Neural progenitor cell (in vitro differentiated cells): Measurements from ENCODE around the gene SRRD. TPM values are rescaled to one million over a fixed set of nuclear protein-coding genes. Genes with fewer than 3 reads are reported as not detected.

Source experiments
- DNase-seq: peaks from one replicate; pipeline ENCODE4 v3.0.0-alpha.2; 2016; ENCODE audit warnings: low spot score
- H2AFZ ChIP-seq: fragments of 200-600 bp; sonication (generic); replicated peaks from 2 replicates; pipeline ENCODE4 v1.6.1; 2016; ENCODE audit warnings: antibody characterized with exemption
- H3F3A ChIP-seq: fragments of 200-600 bp; sonication (generic); 2 replicates; pipeline ENCODE4 v1.6.1; 2016; ENCODE audit warnings: antibody characterized with exemption, low read depth
- H3K27ac ChIP-seq: fragments of 200-600 bp; sonication (generic); 2 replicates; pipeline ENCODE4 v1.5.1; 2016; ENCODE audit warnings: mild to moderate bottlenecking
- H3K27me3 ChIP-seq: fragments of 200-600 bp; sonication (generic); 2 replicates; pipeline ENCODE4 v1.6.1; 2016; ENCODE audit warnings: mild to moderate bottlenecking, moderate library complexity
- H3K36me3 ChIP-seq: fragments of 200-600 bp; sonication (generic); 2 replicates; pipeline ENCODE4 v1.5.1; 2016
- H3K4me1 ChIP-seq: fragments of 200-600 bp; sonication (generic); 2 replicates; pipeline ENCODE4 v1.6.1; 2016; ENCODE audit warnings: mixed run types
- H3K4me2 ChIP-seq: fragments of 200-600 bp; sonication (generic); 2 replicates; pipeline ENCODE4 v1.6.1; 2016
- H3K4me3 ChIP-seq: fragments of 200-600 bp; sonication (generic); 2 replicates; pipeline ENCODE4 v1.5.1; 2016
- H3K79me2 ChIP-seq: fragments of 200-600 bp; sonication (generic); 2 replicates; pipeline ENCODE4 v1.6.1; 2016; ENCODE audit warnings: low read depth
- H3K9ac ChIP-seq: fragments of 200-600 bp; sonication (generic); 2 replicates; pipeline ENCODE4 v1.6.1; 2016
- H3K9me3 ChIP-seq: fragments of 200-600 bp; sonication (generic); 2 replicates; pipeline ENCODE4 v1.5.1; 2016; ENCODE audit warnings: low read depth
- H4K20me1 ChIP-seq: fragments of 200-600 bp; sonication (generic); 2 replicates; pipeline ENCODE4 v1.6.1; 2016; ENCODE audit warnings: low read depth
- H3K27ac Mint-ChIP-seq: 3 replicates; pipeline ENCODE4 v1.8.0; 2021; ENCODE audit warnings: mixed read lengths
- H3K27me3 Mint-ChIP-seq: 2 replicates; pipeline ENCODE4 v1.8.0; 2022; ENCODE audit warnings: low read depth, mild to moderate bottlenecking, inconsistent platforms, moderate library complexity, mixed read lengths; ENCODE audit not compliant: insufficient read depth
- H3K36me3 Mint-ChIP-seq: 3 replicates; pipeline ENCODE4 v1.8.0; 2021; ENCODE audit warnings: mixed read lengths
- H3K4me1 Mint-ChIP-seq: 3 replicates; pipeline ENCODE4 v1.8.0; 2021; ENCODE audit warnings: mixed read lengths
- H3K4me3 Mint-ChIP-seq: 3 replicates; pipeline ENCODE4 v1.8.0; 2021; ENCODE audit warnings: mild to moderate bottlenecking, moderate library complexity, mixed read lengths
- H3K9me3 Mint-ChIP-seq: 3 replicates; pipeline ENCODE4 v1.8.0; 2020; ENCODE audit warnings: mixed read lengths
- EZH2 ChIP-seq: fragments of 200-600 bp; sonication (generic); IDR thresholded peaks from 2 replicates; pipeline ENCODE4 v1.6.1; 2017; ENCODE audit warnings: antibody characterized with exemption, mild to moderate bottlenecking, moderate library complexity
- EZH2phosphoT487 ChIP-seq: fragments of 200-600 bp; sonication (generic); IDR thresholded peaks from 2 replicates; pipeline ENCODE4 v1.6.1; 2017; ENCODE audit warnings: antibody characterized with exemption
- total RNA-seq: library from RNA; depleted of rRNA; stranded (reverse); fragments of >200 nt; gene quantifications from 2 replicates; pipeline ENCODE4 v1.2.3, GENCODE V29; 2015; ENCODE audit warnings: low replicate concordance
- TF ChIP-seq, protein P1 (sequence below): fragments of 200-600 bp; sonication (generic); IDR thresholded peaks from 2 replicates; pipeline ENCODE4 v1.5.1; 2017; ENCODE audit warnings: antibody characterized with exemption, mild to moderate bottlenecking

Gene SRRD
- total RNA-seq, 1 donor from 2014 or later, result 36.0 TPM

GRCh38 chr22:26443901-26444690 is 39.6 kb upstream of the SRRD start:
- Histone ChIP-seq H3K9me3 (no peaks in the 10 kb centered on the region), H3K27ac (no peak overlapping the region), H3K4me1 (no peaks in the 10 kb centered on the region), H3K27me3 (no peaks in the 10 kb centered on the region), H2AFZ (no peak overlapping the region), H3K36me3 (no peaks in the 10 kb centered on the region), H3K4me2 (no peak overlapping the region), H3K4me3 (no peak overlapping the region), H3K79me2 (no peaks in the 10 kb centered on the region), H3F3A (no peaks in the 10 kb centered on the region), H3K9ac (no peak overlapping the region), H4K20me1 (peaks cover under 1% of the 10 kb centered on the region)
- Mint-ChIP-seq H3K36me3 (peaks cover 5% of the 10 kb centered on the region), H3K4me3 (no peak overlapping the region), H3K4me1 (peaks cover 2% of the 10 kb centered on the region), H3K27ac (no peak overlapping the region), H3K27me3 (peaks cover 2% of the 10 kb centered on the region), H3K9me3 (no peaks in the 10 kb centered on the region)
- no peak for TF ChIP-seq EZH2phosphoT487
- no peak for TF ChIP-seq EZH2
- TF ChIP-seq, protein P1, sequence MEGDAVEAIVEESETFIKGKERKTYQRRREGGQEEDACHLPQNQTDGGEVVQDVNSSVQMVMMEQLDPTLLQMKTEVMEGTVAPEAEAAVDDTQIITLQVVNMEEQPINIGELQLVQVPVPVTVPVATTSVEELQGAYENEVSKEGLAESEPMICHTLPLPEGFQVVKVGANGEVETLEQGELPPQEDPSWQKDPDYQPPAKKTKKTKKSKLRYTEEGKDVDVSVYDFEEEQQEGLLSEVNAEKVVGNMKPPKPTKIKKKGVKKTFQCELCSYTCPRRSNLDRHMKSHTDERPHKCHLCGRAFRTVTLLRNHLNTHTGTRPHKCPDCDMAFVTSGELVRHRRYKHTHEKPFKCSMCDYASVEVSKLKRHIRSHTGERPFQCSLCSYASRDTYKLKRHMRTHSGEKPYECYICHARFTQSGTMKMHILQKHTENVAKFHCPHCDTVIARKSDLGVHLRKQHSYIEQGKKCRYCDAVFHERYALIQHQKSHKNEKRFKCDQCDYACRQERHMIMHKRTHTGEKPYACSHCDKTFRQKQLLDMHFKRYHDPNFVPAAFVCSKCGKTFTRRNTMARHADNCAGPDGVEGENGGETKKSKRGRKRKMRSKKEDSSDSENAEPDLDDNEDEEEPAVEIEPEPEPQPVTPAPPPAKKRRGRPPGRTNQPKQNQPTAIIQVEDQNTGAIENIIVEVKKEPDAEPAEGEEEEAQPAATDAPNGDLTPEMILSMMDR, result no peak
- no peak for DNase-seq

DNA sequence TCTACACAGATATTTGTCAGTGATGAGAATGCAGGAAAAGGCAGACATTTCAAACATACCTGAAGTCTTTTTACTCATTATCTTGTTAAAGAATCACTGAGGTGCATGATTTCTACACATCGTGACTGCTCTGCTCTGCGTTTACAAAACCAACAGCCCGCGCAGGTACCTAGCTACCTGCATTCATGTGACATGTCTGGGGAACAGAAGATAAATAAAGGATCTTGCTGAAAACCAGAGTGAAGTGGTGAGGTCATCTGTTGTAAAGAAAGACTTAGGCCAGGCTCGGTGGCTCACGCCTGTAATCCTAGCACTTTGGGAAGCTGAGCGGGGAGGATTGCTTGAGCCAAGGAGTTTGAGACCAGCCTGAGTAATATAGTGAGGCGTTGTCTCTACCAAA is 38.9 kb upstream of the SRRD start:
- no peak overlapping the region for H2AFZ ChIP-seq
- Mint-ChIP-seq H3K27me3 (peaks cover 2% of the 10 kb centered on the region), H3K9me3 (no peaks in the 10 kb centered on the region), H3K4me1 (peaks cover 6% of the 10 kb centered on the region), H3K4me3 (no peak overlapping the region), H3K27ac (no peak overlapping the region), H3K36me3 (peaks cover 5% of the 10 kb centered on the region)
- H3K9ac ChIP-seq, result no peak overlapping the region
- H4K20me1 ChIP-seq, result no peaks in the 10 kb centered on the region
- H3K4me1 ChIP-seq, result no peaks in the 10 kb centered on the region
- H3K9me3 ChIP-seq, result no peaks in the 10 kb centered on the region
- H3K27me3 ChIP-seq, result no peaks in the 10 kb centered on the region
- no peak overlapping the region for H3K4me2 ChIP-seq
- H3K36me3 ChIP-seq, result no peaks in the 10 kb centered on the region
- no peaks in the 10 kb centered on the region for H3K79me2 ChIP-seq
- no peak overlapping the region for H3K4me3 ChIP-seq
- no peak overlapping the region for H3K27ac ChIP-seq
- DNase-seq, result no peak
- TF ChIP-seq EZH2phosphoT487 (no peak), EZH2 (no peak)
- TF ChIP-seq, protein P1, result no peak
- H3F3A ChIP-seq, result no peaks in the 10 kb centered on the region

DNA sequence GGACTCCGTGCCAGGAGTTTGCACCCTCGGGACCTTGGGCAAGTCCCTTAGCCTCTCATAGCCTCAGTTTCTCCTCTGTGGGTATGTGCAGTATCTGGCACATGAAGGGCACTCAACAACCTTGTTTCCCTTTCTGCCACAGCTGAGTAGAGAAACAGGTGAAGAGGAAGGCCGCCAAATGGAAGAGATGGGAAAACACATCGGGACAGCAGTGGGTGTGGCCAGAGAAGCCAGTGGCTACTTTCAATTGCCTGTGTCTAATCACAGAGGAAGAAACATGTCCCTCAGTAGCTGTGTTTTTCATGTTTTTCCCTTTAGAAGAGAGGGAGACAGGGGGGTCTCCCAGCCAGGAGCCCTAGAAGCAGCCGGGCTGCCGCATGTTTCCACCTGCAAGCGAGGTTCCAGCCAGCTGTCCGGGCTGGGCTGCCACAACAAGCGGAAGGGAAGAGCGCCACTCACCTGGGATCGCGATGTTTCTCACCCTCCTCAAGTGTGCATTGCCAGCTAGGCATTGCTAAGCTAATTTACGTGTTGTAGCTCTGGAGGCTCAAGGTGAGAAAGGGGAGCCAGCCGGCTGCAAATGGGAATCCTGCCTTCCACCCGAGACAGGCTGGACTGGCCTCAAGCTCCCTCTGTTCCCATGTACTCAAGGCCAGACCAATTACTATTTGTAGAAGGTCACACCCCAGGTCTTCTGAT is 38.0 kb upstream of the SRRD start:
- H3K27ac Mint-ChIP-seq, result no peak overlapping the region
- H3K9ac ChIP-seq, result no peak overlapping the region
- no peaks in the 10 kb centered on the region for H3K9me3 ChIP-seq
- peaks cover 11% of the 10 kb centered on the region for H3K36me3 Mint-ChIP-seq
- H2AFZ ChIP-seq, result no peak overlapping the region
- H3K4me3 Mint-ChIP-seq, result no peak overlapping the region
- no peak for DNase-seq
- no peaks in the 10 kb centered on the region for H3K79me2 ChIP-seq
- H3K36me3 ChIP-seq, result no peaks in the 10 kb centered on the region
- no peak overlapping the region for H3K27ac ChIP-seq
- peaks cover 12% of the 10 kb centered on the region for H3K4me1 Mint-ChIP-seq
- peaks cover 2% of the 10 kb centered on the region for H3K27me3 Mint-ChIP-seq
- no peak for TF ChIP-seq EZH2
- no peak for TF ChIP-seq EZH2phosphoT487
- TF ChIP-seq, protein P1, result no peak
- H3F3A ChIP-seq, result no peaks in the 10 kb centered on the region
- H3K4me3 ChIP-seq, result no peak overlapping the region
- H3K9me3 Mint-ChIP-seq, result no peaks in the 10 kb centered on the region
- no peaks in the 10 kb centered on the region for H3K4me1 ChIP-seq
- H4K20me1 ChIP-seq, result no peaks in the 10 kb centered on the region
- no peaks in the 10 kb centered on the region for H3K27me3 ChIP-seq
- H3K4me2 ChIP-seq, result no peak overlapping the region
